Glutamatergic neuron (in vitro differentiated cells): ENCODE data around the gene GPHN. TPM values are rescaled to one million over a fixed set of nuclear protein-coding genes. Genes with fewer than 3 reads are reported as not detected.
"Not testable (repeated sequence)": the region's sequence is repeated elsewhere in the genome, so short reads cannot be mapped to it uniquely, and the experiment has no call there.

Experiments
- DNase-seq: peaks from one replicate; pipeline ENCODE4 v3.0.0; 2022
- H3K27ac Mint-ChIP-seq: one replicate; pipeline ENCODE4 v1.8.0; 2020; ENCODE audit warnings: mild to moderate bottlenecking, mixed read lengths, inconsistent platforms; ENCODE audit not compliant: unreplicated experiment
- H3K27me3 Mint-ChIP-seq: one replicate; pipeline ENCODE4 v1.8.0; 2020; ENCODE audit warnings: mild to moderate bottlenecking, moderate library complexity, mixed read lengths, inconsistent platforms; ENCODE audit not compliant: unreplicated experiment
- H3K36me3 Mint-ChIP-seq: one replicate; pipeline ENCODE4 v1.8.0; 2020; ENCODE audit warnings: mild to moderate bottlenecking, mixed read lengths, inconsistent platforms; ENCODE audit not compliant: unreplicated experiment
- H3K4me1 Mint-ChIP-seq: one replicate; pipeline ENCODE4 v1.8.0; 2020; ENCODE audit warnings: mild to moderate bottlenecking, low read depth, mixed read lengths, inconsistent platforms; ENCODE audit not compliant: unreplicated experiment
- H3K4me3 Mint-ChIP-seq: one replicate; pipeline ENCODE4 v1.8.0; 2020; ENCODE audit warnings: mild to moderate bottlenecking, mixed read lengths, inconsistent platforms; ENCODE audit not compliant: unreplicated experiment
- H3K9me3 Mint-ChIP-seq: one replicate; pipeline ENCODE4 v1.8.0; 2020; ENCODE audit warnings: mild to moderate bottlenecking, moderate library complexity, mixed read lengths, inconsistent platforms; ENCODE audit not compliant: unreplicated experiment
- total RNA-seq: library from RNA; stranded (reverse); fragmentation: NEBNext Ultra II Directional; extraction: Animal tissue kit (Norgen Biotek cat#: 25700); gene quantifications from one replicate; pipeline ENCODE4 v1.2.1, GENCODE V29; 2021; ENCODE audit not compliant: unreplicated experiment
- TF ChIP-seq, protein P1 (sequence below): fragments of 200-600 bp; sonication (generic); IDR thresholded peaks from one replicate; pipeline ENCODE4 v1.5.0; 2021; ENCODE audit not compliant: partially characterized antibody, unreplicated experiment

Gene GPHN
- total RNA-seq, 1 donor from 2014 or later = 29.8 TPM

DNA sequence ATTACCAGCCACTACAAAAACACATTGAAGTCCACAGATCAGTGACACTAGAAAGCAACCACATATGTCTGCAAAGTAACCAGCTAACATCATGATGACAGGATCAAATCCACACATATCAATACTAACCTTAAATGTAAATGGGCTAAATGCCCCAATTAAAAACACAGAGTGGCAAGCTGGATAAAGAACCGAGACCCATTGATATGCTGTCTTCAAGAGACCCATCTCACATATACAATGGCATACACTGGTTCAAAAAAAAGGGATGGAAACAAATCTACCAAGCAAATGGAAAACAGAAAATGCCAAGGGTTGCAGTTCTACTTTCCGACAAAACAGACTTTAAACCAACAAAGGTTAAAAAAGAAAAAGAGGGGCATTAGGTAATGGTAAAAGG is 307.7 kb downstream of the GPHN start:
- no peaks in the 10 kb centered on the region for H3K4me1 Mint-ChIP-seq
- peaks cover 32% of the 10 kb centered on the region for H3K36me3 Mint-ChIP-seq
- peaks cover 2% of the 10 kb centered on the region for H3K27me3 Mint-ChIP-seq
- TF ChIP-seq, protein P1, sequence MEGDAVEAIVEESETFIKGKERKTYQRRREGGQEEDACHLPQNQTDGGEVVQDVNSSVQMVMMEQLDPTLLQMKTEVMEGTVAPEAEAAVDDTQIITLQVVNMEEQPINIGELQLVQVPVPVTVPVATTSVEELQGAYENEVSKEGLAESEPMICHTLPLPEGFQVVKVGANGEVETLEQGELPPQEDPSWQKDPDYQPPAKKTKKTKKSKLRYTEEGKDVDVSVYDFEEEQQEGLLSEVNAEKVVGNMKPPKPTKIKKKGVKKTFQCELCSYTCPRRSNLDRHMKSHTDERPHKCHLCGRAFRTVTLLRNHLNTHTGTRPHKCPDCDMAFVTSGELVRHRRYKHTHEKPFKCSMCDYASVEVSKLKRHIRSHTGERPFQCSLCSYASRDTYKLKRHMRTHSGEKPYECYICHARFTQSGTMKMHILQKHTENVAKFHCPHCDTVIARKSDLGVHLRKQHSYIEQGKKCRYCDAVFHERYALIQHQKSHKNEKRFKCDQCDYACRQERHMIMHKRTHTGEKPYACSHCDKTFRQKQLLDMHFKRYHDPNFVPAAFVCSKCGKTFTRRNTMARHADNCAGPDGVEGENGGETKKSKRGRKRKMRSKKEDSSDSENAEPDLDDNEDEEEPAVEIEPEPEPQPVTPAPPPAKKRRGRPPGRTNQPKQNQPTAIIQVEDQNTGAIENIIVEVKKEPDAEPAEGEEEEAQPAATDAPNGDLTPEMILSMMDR = no peak
- peaks cover 1% of the 10 kb centered on the region for H3K9me3 Mint-ChIP-seq
- no peak overlapping the region for H3K27ac Mint-ChIP-seq
- no peak overlapping the region for H3K4me3 Mint-ChIP-seq
- DNase-seq = no peak

DNA sequence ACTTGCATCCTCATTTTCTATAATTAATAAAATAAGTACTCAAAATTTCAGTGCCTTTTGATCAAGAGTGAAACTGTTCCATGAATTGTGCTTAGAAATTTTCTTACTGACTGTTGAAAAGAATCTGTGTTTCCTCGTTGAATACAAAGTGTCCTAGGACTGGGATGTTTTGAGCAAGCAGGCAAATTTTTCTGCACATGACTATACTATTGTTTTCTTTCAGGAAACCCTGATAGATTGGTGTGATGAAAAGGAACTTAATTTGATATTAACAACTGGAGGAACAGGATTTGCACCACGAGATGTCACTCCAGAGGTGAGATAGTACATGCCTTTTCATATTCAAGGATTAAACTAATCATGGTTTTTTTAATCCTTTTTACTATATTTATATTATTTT is 316.3 kb downstream of the GPHN start:
- Mint-ChIP-seq H3K4me3 (no peak overlapping the region), H3K27ac (no peak overlapping the region), H3K4me1 (no peaks in the 10 kb centered on the region), H3K9me3 (no peaks in the 10 kb centered on the region), H3K36me3 (no peaks in the 10 kb centered on the region), H3K27me3 (no peaks in the 10 kb centered on the region)
- DNase-seq = no peak
- TF ChIP-seq, protein P1 = no peak

DNA sequence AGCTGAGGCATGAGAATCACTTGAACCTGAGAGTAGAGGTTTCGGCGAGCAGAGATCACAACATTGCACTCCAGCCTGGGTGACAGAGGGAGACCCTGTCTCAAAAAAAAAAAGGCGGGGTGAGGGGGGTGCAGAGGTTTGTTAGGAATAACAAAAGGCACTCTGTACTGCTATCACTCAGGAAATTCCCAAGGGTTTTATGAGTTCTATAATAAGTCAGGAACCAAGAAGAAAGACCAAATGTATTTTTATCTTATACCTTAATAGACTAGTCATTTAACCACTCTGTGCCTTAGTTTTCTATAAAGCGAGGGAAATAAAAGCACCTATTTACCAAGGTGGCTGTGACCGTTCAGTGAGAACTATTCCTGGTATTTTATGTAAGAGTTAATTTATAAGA is 319.2 kb downstream of the GPHN start:
- Mint-ChIP-seq H3K36me3 (no peaks in the 10 kb centered on the region), H3K27ac (no peak overlapping the region), H3K4me1 (no peaks in the 10 kb centered on the region), H3K27me3 (no peaks in the 10 kb centered on the region), H3K9me3 (no peaks in the 10 kb centered on the region), H3K4me3 (no peak overlapping the region)
- TF ChIP-seq, protein P1 = no peak
- DNase-seq = no peak

DNA sequence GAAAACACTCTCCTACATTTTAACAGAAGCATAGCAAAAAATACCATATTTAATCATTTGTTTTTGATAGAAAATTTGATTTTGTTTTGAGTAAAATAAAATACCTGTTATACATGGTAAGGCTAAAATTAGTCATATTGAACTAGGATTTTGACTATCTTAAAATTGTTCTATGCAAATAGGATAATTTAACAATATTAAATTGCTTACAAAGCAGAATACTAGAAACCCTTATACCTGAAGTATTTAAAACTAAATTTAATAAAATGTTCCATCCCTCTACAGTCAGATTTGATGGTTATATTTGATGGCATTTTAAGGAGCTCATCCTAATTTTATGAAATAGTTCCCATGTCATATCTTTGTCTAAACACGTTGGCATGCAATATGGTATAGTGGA is 323.2 kb downstream of the GPHN start:
- DNase-seq = no peak
- H3K9me3 Mint-ChIP-seq = no peaks in the 10 kb centered on the region
- TF ChIP-seq, protein P1 = no peak
- no peak overlapping the region for H3K4me3 Mint-ChIP-seq
- H3K36me3 Mint-ChIP-seq = no peaks in the 10 kb centered on the region
- H3K4me1 Mint-ChIP-seq = no peaks in the 10 kb centered on the region
- H3K27ac Mint-ChIP-seq = no peak overlapping the region
- H3K27me3 Mint-ChIP-seq = no peaks in the 10 kb centered on the region

DNA sequence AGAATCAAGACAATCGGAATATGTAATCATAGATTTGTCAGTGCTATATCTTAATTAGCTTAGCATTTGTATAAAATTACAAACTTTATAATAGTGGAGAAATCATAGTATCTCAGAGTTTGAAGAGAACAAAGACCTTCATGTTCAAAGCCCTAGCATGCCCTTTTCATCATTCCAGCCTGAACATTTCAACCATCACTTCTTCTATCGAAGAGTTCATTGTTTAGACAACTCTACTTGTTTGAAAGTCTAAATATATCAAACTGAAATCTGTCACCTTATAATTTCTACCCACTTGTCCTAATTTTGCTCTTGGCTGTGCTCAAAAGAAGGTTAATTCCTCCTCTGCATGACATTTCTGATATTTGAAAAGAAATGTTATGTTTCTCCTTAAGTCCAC is 325.9 kb downstream of the GPHN start:
- no peak for DNase-seq
- H3K27me3 Mint-ChIP-seq = no peaks in the 10 kb centered on the region
- TF ChIP-seq, protein P1 = no peak
- H3K27ac Mint-ChIP-seq = no peak overlapping the region
- no peaks in the 10 kb centered on the region for H3K4me1 Mint-ChIP-seq
- H3K9me3 Mint-ChIP-seq = no peaks in the 10 kb centered on the region
- H3K36me3 Mint-ChIP-seq = no peaks in the 10 kb centered on the region
- no peak overlapping the region for H3K4me3 Mint-ChIP-seq

DNA sequence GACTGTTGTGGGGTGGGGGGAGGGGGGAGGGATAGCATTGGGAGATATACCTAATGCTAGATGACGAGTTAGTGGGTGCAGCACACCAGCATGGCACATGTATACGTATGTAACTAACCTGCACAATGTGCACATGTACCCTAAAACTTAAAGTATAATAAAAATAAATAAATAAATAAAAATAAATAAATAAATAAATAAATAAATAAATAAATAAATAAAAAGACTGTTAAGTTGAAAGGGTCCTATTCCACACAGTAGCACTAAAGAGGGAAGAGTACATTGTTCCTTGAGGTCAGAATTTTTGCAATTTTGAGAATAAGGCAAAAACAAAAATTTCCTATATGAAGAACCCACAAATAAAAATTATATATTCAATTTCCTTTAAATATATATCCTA is 329.5 kb downstream of the GPHN start:
- not testable (repeated sequence) for H3K4me3 Mint-ChIP-seq, H3K36me3 Mint-ChIP-seq, H3K9me3 Mint-ChIP-seq

More for the DNA sequence above, 329.5 kb downstream of the GPHN start:
- not testable (repeated sequence) for H3K27ac Mint-ChIP-seq, H3K27me3 Mint-ChIP-seq, H3K4me1 Mint-ChIP-seq, DNase-seq
